ENCODE results near the gene ADA. TPM values are rescaled to one million over a fixed set of nuclear protein-coding genes. Genes with fewer than 3 reads are reported as not detected.

The ADA gene
- total and polyA plus RNA-seq, 8 donors: 2.9 to 6.0 (median 4.0) TPM

GRCh38 chr20:44584162-44584561, 67.3 kb downstream of the ADA start:
- intact Hi-C loops (cut with DNase I): no loop called here
- H3K27ac ChIP-seq: no peak overlapping the region
- FAIRE-seq: no peak
- DNase-seq: no peak
- no peaks in the 10 kb centered on the region for H3K9me3 ChIP-seq
- no peak overlapping the region for H3K4me3 ChIP-seq
- 88 to 94% methylated on average over 4 of the region's 4 CpGs for WGBS, 2 donors
- H3K27me3 ChIP-seq: no peaks in the 10 kb centered on the region
- no peak for ATAC-seq
- no peaks in the 10 kb centered on the region for H3K36me3 ChIP-seq
- no peaks in the 10 kb centered on the region for H3K4me1 ChIP-seq
- no peak for TF ChIP-seq CTCF (IDR thresholded peaks at IDR 0.05)

GRCh38 chr20:44583157-44583556, 68.3 kb downstream of the ADA start:
- H3K9me3 ChIP-seq: no peaks in the 10 kb centered on the region
- FAIRE-seq (no peak), ATAC-seq (no peak), DNase-seq (no peak)
- TF ChIP-seq CTCF (IDR thresholded peaks at IDR 0.05): no peak
- no peaks in the 10 kb centered on the region for H3K36me3 ChIP-seq
- WGBS, 2 donors: 81% methylated on average over 1 of the region's 1 CpG
- H3K27ac ChIP-seq: no peak overlapping the region
- H3K4me3 ChIP-seq: no peak overlapping the region
- H3K27me3 ChIP-seq: no peaks in the 10 kb centered on the region
- H3K4me1 ChIP-seq: no peaks in the 10 kb centered on the region
- intact Hi-C loops (cut with DNase I): no loop called here

- TF ChIP-seq CTCF (IDR thresholded peaks at IDR 0.05): no peak
- Histone ChIP-seq H3K4me1 (no peaks in the 10 kb centered on the region), H3K9me3 (no peaks in the 10 kb centered on the region), H3K36me3 (no peaks in the 10 kb centered on the region), H3K4me3 (peak within 1 kb of the TSS in 1 of 4 donors; percentile 19), H3K27me3 (no peaks in the 10 kb centered on the region), H3K27ac (peak within 1 kb of the TSS in 2 of 4 donors; percentile 16 to 22)
- intact Hi-C loops (cut with DNase I): no loop called here
- FAIRE-seq (no peak), ATAC-seq (peak in 3 of 4 donors; percentile 59 to 67 (median 63)), DNase-seq (no peak)
- WGBS, 2 donors: 81 to 85% methylated on average over 6 of the region's 6 CpGs
Measured at GRCh38 chr20:44582311-44583025, 69.0 kb downstream of the ADA start, which contains the start of gene PKIG. Gene PKIG, plus strand, starts transcription at chr20:44582579. Its CDS starts 31,978 bp downstream, at chr20:44614557.

GRCh38 chr20:44581515-44581914, 70.0 kb downstream of the ADA start:
- Histone ChIP-seq H3K4me3 (no peak overlapping the region), H3K27ac (no peak overlapping the region), H3K9me3 (no peaks in the 10 kb centered on the region), H3K36me3 (no peaks in the 10 kb centered on the region), H3K4me1 (no peaks in the 10 kb centered on the region), H3K27me3 (no peaks in the 10 kb centered on the region)
- ATAC-seq (no peak), FAIRE-seq (no peak), DNase-seq (no peak)
- intact Hi-C loops (cut with DNase I): no loop called here
- TF ChIP-seq CTCF (IDR thresholded peaks at IDR 0.05): no peak
- 81 to 88% methylated on average over 1 of the region's 1 CpG for WGBS, 2 donors

GRCh38 chr20:44580581-44581268, 70.8 kb downstream of the ADA start:
- Histone ChIP-seq H3K36me3 (no peaks in the 10 kb centered on the region), H3K9me3 (no peaks in the 10 kb centered on the region), H3K4me3 (no peak overlapping the region), H3K4me1 (no peaks in the 10 kb centered on the region), H3K27me3 (no peaks in the 10 kb centered on the region), H3K27ac (no peak overlapping the region)
- DNase-seq (no peak), ATAC-seq (no peak), FAIRE-seq (no peak)
- 80 to 81% methylated on average over 9 of the region's 9 CpGs for WGBS, 2 donors
- intact Hi-C loops (cut with DNase I): no loop called here
- no peak for TF ChIP-seq CTCF (IDR thresholded peaks at IDR 0.05)
